HepG2 (cell line): Measurements from ENCODE around the gene CUL7. TPM values are rescaled to one million over a fixed set of nuclear protein-coding genes. Genes with fewer than 3 reads are reported as not detected.
A peak's percentile ranks its signal among the peaks of the same experiment; 100 is the strongest.

ENCODE experiments used
- CREB1 ChIP-seq, 2 experiments: fragments of 450-650 bp in 1 of 2; IDR thresholded peaks; 2 replicates each; pipeline ENCODE4 v1.6.1; 2016 to 2017; ENCODE audit warnings: control low read depth in 1 of 2, mild to moderate bottlenecking in 1 of 2, missing compliant biosample characterization in 1 of 2, missing genetic modification characterization in 1 of 2
- MZF1 ChIP-seq: sonication (generic); formaldehyde crosslinking; IDR thresholded peaks from 2 replicates; pipeline ENCODE4 v1.8.1; 2023; ENCODE audit warnings: mild to moderate bottlenecking, missing genetic modification reagents, borderline replicate concordance
- NR2F6 ChIP-seq, 2 experiments: IDR thresholded peaks; 2 replicates each; pipeline ENCODE4 v1.6.1; 2016; ENCODE audit warnings: antibody characterized with exemption in 1 of 2, mild to moderate bottlenecking in 1 of 2
- SOX13 ChIP-seq, 3 experiments: fragments of 450-650 bp in 1 of 3; sonication (generic) in 1 of 3; formaldehyde crosslinking in 1 of 3; IDR thresholded peaks in 2 of 3; conservative IDR thresholded peaks in 1 of 3; 2 replicates each; pipeline versions ENCODE4 v1.5.0 to v1.6.1; 2016 to 2020; ENCODE audit warnings: antibody characterized with exemption in 1 of 3, mild to moderate bottlenecking in 1 of 3, missing compliant biosample characterization in 1 of 3, missing genetic modification reagents in 1 of 3, moderate library complexity in 1 of 3
- ZNF383 ChIP-seq: sonication (generic); formaldehyde crosslinking; IDR thresholded peaks from 2 replicates; pipeline ENCODE4 v1.4.0; 2020; ENCODE audit warnings: missing genetic modification reagents, mild to moderate bottlenecking, borderline replicate concordance
- ZZZ3 ChIP-seq: sonication (generic); formaldehyde crosslinking; IDR thresholded peaks from 2 replicates; pipeline ENCODE4 v1.4.0; 2020; ENCODE audit warnings: missing genetic modification reagents, mild to moderate bottlenecking, borderline replicate concordance
- polyA plus RNA-seq, 8 experiments: library from polyadenylated mRNA; depleted of rRNA in 3 of 8; stranded (reverse) in 7 of 8; unstranded in 1 of 8; fragments of >200 nt; fragmentation: Illumina TruSeq in 4 of 8; extraction: Trizol in 4 of 8; gene quantifications; 2 replicates each; pipeline versions ENCODE4 v1.2.1 to v1.2.3, GENCODE V29; 2011 to 2016; ENCODE audit warnings: low read depth in 4 of 8, missing spikeins in 1 of 8, mixed read lengths in 1 of 8; ENCODE audit not compliant: insufficient read depth in 1 of 8
- total RNA-seq, 5 experiments: library from RNA; depleted of rRNA; stranded (reverse); fragments of >200 nt; fragmentation: Illumina TruSeq; extraction: Trizol; gene quantifications; 2 replicates each; pipeline ENCODE4 v1.2.3, GENCODE V29; 2016; ENCODE audit warnings: low read depth in 1 of 5
- TF ChIP-seq, protein P1 (sequence below): sonication (generic); formaldehyde crosslinking; IDR thresholded peaks from 2 replicates; pipeline ENCODE4 v1.4.0; 2020; ENCODE audit warnings: missing genetic modification reagents, mild to moderate bottlenecking, borderline replicate concordance
- TF ChIP-seq, protein P2 (sequence below): fragments of 450-650 bp; IDR thresholded peaks from 2 replicates; pipeline ENCODE4 v1.6.1; 2016
- TF ChIP-seq, protein P3 (sequence below): IDR thresholded peaks from 2 replicates; pipeline ENCODE4 v1.6.1; 2018; ENCODE audit warnings: missing genetic modification reagents, mild to moderate bottlenecking, missing compliant biosample characterization
- TF ChIP-seq, protein P4 (sequence below): IDR thresholded peaks from 2 replicates; pipeline ENCODE4 v1.6.1; 2016
- TF ChIP-seq, protein P5 (sequence below): sonication (generic); formaldehyde crosslinking; IDR thresholded peaks from 2 replicates; pipeline ENCODE4 v1.5.0; 2020; ENCODE audit warnings: missing genetic modification reagents, mild to moderate bottlenecking, borderline replicate concordance

Gene CUL7
- total and polyA plus RNA-seq, 2 of the 13 experiments (the other 11 are each of a cell fraction or from before 2014, with no cell fraction given), result 32.0 to 60.7 TPM

DNA sequence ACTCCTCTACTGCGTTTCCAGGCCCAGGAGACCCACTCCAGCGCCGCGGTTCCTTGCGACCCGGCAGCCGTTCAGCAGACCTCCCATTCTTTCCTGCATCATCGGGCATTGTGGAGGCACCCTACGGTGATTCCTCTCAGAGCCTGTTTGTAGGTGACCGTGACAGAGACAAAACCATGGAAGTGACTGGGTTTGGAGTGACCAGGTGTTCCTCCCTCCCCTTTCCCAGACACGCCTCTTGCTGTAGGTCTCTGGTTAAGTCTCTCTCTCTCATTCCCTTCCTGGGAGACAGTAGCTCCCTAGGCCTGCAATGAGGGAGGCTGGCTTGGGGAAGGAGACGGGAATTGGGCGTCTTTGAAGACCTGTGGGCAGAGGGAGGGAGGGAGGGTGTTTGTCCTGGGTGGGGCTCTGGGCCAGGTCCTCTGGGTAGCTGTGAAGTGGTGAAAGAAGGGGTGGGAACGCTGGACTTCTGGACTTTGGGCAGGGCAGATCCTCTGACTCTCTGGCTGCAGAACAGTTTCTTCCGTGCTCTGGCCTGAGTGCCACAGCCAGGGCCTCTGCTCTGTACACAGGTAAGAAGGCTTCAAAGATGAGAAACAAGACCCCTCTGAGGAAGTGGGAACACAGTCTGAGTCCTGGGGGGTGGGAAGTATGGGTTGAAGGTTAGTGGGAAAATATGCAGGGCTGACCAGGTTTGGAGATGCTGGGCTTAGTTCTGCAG is 6.5 kb upstream of the CUL7 start (continued):
- TF ChIP-seq, protein P1, sequence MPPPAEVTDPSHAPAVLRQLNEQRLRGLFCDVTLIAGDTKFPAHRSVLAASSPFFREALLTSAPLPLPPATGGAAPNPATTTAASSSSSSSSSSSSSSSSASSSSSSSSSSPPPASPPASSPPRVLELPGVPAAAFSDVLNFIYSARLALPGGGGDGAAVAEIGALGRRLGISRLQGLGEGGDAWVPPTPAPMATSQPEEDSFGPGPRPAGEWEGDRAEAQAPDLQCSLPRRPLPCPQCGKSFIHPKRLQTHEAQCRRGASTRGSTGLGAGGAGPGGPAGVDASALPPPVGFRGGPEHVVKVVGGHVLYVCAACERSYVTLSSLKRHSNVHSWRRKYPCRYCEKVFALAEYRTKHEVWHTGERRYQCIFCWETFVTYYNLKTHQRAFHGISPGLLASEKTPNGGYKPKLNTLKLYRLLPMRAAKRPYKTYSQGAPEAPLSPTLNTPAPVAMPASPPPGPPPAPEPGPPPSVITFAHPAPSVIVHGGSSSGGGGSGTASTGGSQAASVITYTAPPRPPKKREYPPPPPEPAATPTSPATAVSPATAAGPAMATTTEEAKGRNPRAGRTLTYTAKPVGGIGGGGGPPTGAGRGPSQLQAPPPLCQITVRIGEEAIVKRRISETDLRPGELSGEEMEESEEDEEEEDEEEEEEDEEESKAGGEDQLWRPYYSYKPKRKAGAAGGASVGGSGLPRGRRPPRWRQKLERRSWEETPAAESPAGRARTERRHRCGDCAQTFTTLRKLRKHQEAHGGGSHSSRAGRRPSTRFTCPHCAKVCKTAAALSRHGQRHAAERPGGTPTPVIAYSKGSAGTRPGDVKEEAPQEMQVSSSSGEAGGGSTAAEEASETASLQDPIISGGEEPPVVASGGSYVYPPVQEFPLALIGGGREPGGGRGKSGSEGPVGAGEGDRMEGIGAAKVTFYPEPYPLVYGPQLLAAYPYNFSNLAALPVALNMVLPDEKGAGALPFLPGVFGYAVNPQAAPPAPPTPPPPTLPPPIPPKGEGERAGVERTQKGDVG (CRISPR knock-in tag), result 0 out of 2 replicates have a peak, but pooled peaks have one; percentile 65
- TF ChIP-seq ZNF383 (CRISPR knock-in tag), result peak; percentile 84; the same call in 1 of the 2 replicates
- TF ChIP-seq, protein P2, sequence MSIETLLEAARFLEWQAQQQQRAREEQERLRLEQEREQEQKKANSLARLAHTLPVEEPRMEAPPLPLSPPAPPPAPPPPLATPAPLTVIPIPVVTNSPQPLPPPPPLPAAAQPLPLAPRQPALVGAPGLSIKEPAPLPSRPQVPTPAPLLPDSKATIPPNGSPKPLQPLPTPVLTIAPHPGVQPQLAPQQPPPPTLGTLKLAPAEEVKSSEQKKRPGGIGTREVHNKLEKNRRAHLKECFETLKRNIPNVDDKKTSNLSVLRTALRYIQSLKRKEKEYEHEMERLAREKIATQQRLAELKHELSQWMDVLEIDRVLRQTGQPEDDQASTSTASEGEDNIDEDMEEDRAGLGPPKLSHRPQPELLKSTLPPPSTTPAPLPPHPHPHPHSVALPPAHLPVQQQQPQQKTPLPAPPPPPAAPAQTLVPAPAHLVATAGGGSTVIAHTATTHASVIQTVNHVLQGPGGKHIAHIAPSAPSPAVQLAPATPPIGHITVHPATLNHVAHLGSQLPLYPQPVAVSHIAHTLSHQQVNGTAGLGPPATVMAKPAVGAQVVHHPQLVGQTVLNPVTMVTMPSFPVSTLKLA, result no peak
- TF ChIP-seq ZZZ3, result peak; percentile 87; the same call in 1 of the 2 replicates
- TF ChIP-seq, protein P3, sequence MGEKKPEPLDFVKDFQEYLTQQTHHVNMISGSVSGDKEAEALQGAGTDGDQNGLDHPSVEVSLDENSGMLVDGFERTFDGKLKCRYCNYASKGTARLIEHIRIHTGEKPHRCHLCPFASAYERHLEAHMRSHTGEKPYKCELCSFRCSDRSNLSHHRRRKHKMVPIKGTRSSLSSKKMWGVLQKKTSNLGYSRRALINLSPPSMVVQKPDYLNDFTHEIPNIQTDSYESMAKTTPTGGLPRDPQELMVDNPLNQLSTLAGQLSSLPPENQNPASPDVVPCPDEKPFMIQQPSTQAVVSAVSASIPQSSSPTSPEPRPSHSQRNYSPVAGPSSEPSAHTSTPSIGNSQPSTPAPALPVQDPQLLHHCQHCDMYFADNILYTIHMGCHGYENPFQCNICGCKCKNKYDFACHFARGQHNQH (CRISPR knock-in tag), result peak; percentile 56; the same call in 1 of the 2 replicates
- TF ChIP-seq NR2F6 (IDR thresholded peaks at IDR 0.05), result peak; percentile 44
- peak; percentile 80 for TF ChIP-seq NR2F6 (CRISPR knock-in tag; IDR thresholded peaks at IDR 0.05)
- TF ChIP-seq, protein P4, sequence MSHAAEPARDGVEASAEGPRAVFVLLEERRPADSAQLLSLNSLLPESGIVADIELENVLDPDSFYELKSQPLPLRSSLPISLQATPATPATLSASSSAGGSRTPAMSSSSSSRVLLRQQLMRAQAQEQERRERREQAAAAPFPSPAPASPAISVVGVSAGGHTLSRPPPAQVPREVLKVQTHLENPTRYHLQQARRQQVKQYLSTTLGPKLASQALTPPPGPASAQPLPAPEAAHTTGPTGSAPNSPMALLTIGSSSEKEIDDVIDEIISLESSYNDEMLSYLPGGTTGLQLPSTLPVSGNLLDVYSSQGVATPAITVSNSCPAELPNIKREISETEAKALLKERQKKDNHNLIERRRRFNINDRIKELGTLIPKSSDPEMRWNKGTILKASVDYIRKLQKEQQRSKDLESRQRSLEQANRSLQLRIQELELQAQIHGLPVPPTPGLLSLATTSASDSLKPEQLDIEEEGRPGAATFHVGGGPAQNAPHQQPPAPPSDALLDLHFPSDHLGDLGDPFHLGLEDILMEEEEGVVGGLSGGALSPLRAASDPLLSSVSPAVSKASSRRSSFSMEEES (CRISPR knock-in tag), result peak; percentile 58
- 0 out of 2 replicates have a peak, but pooled peaks have one; percentile 24 for TF ChIP-seq SOX13 (IDR thresholded peaks at IDR 0.05)
- TF ChIP-seq SOX13 (CRISPR knock-in tag; conservative IDR thresholded peaks at IDR 0.05 in 1 of 2, IDR thresholded peaks at IDR 0.05 in 1 of 2), result peak in 1 of 2 experiments; percentile 62; a peak in 2 of 4 replicates
- 0 out of 2 replicates have a peak, but pooled peaks have one; percentile 48 for TF ChIP-seq MZF1 (CRISPR knock-in tag)
- no peak for TF ChIP-seq CREB1 (IDR thresholded peaks at IDR 0.05)
- TF ChIP-seq CREB1 (CRISPR knock-in tag; IDR thresholded peaks at IDR 0.05), result peak; percentile 72; the same call in 1 of the 2 replicates
- TF ChIP-seq, protein P5, sequence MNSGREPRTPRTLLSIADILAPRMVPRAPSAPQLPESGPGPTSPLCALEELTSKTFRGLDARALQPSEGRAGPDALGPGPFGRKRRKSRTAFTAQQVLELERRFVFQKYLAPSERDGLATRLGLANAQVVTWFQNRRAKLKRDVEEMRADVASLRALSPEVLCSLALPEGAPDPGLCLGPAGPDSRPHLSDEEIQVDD (CRISPR knock-in tag), result 0 out of 2 replicates have a peak, but pooled peaks have one; percentile 19
